Breast epithelium (tissue), 3 donors: Measurements from ENCODE around the gene WSCD1.

Experiments used
- CTCF ChIP-seq, 3 donors: fragments of 450-650 bp; IDR thresholded peaks; one replicate each; pipeline ENCODE4 v1.5.1; 2016 to 2017; ENCODE audit warnings: antibody characterized with exemption in 3 of 3, mild to moderate bottlenecking in 3 of 3, moderate library complexity in 3 of 3
- POLR2A ChIP-seq: fragments of 450-650 bp; IDR thresholded peaks from one replicate; pipeline ENCODE4 v1.6.1; 2016; ENCODE audit warnings: antibody characterized with exemption, mild to moderate bottlenecking, moderate library complexity

GRCh38 chr17:6147042-6147441 is 76.9 kb downstream of the WSCD1 start:
- TF ChIP-seq POLR2A (no peak), CTCF (IDR thresholded peaks at IDR 0.05) (no peak)
